ENCODE data around the gene CYP4F12. TPM values are rescaled to one million over a fixed set of nuclear protein-coding genes. Genes with fewer than 3 reads are reported as not detected.

CYP4F12 gene
- total and polyA plus RNA-seq, 4 donors: 14.6 to 64.0 (median 25.0) TPM

DNA sequence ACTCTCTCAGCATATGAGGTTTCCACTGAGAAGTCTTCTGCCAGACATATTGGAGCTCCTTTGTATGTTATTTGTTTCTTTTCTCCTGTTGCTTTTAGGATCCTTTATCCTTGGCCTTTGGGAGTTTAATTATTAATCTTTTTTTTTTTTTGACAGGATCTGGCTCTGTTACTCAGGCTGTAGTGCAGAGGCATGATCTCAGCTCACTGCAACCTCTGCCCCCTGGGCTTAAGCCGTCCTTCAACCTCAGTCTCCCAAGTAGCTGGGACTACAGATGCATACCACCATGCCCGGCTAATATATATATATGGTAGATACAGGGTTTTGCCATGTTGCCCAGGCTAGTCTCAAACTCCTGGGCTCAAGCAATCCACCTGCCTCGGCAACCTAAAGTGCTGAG lies 38.8 kb upstream of the CYP4F12 start (continued):
- no peak for TF ChIP-seq ATF3 (IDR thresholded peaks at IDR 0.05)
- TF ChIP-seq, protein P1, sequence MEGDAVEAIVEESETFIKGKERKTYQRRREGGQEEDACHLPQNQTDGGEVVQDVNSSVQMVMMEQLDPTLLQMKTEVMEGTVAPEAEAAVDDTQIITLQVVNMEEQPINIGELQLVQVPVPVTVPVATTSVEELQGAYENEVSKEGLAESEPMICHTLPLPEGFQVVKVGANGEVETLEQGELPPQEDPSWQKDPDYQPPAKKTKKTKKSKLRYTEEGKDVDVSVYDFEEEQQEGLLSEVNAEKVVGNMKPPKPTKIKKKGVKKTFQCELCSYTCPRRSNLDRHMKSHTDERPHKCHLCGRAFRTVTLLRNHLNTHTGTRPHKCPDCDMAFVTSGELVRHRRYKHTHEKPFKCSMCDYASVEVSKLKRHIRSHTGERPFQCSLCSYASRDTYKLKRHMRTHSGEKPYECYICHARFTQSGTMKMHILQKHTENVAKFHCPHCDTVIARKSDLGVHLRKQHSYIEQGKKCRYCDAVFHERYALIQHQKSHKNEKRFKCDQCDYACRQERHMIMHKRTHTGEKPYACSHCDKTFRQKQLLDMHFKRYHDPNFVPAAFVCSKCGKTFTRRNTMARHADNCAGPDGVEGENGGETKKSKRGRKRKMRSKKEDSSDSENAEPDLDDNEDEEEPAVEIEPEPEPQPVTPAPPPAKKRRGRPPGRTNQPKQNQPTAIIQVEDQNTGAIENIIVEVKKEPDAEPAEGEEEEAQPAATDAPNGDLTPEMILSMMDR (IDR thresholded peaks at IDR 0.05; ENCODE audit: low read depth, low read length, missing input control): no peak
- no peak for TF ChIP-seq FOXA2 (IDR thresholded peaks at IDR 0.05)
- TF ChIP-seq, protein P2, sequence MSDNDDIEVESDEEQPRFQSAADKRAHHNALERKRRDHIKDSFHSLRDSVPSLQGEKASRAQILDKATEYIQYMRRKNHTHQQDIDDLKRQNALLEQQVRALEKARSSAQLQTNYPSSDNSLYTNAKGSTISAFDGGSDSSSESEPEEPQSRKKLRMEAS (IDR thresholded peaks at IDR 0.05): peak; percentile 14

DNA sequence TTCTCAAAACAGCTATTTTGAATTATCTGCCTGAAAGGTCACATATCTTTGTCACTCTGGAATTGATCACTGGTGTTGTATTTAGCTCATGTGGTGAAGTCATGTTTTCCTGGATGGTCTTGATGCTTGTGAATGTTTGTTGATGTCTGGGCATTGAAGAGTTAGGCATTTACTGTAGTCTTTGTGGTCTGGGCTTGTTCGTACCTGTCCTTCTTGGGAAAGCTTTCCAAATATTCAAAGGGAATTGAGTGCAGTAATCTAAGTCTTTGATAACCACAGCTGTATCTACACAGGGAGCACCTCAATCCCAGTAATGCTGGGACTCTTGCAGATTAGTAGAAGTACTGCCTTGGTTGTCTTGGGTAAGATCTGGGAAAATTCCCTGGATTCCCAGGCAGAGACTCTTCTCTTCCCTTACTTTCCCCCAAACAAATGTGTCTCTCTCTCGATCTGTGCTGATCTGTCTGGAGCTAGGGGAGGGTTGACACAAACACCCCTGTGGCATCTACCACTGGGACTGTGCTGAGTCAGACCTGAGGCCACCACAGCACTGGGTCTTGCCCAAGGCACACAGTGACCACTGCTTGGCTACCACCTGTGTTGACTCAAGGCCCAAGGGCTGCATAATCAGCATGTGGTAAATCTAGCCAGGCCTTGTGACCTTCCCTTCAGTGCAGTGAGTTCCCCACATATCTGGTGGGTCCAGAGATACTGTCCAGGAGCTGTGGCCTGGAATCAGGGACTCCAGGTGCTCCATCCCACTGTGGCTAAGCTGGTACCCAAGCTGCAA lies 37.7 kb upstream of the CYP4F12 start:
- 34% methylated on average over 2 of the region's 2 CpGs for WGBS

More for the DNA sequence above, 37.7 kb upstream of the CYP4F12 start:
- TF ChIP-seq, protein P1 (IDR thresholded peaks at IDR 0.05; ENCODE audit: low read depth, low read length, missing input control): no peak
- TF ChIP-seq FOXA1 (IDR thresholded peaks at IDR 0.05): peak; percentile 75
- no peak for TF ChIP-seq ATF3 (IDR thresholded peaks at IDR 0.05)
- no peak for TF ChIP-seq EGR1 (IDR thresholded peaks at IDR 0.05; ENCODE audit: low read depth in 2 of 2)
- TF ChIP-seq JUND (IDR thresholded peaks at IDR 0.05): peak in 1 of 2 donors; percentile 48
- TF ChIP-seq NR2F2 (IDR thresholded peaks at IDR 0.05): no peak
- TF ChIP-seq GABPA (IDR thresholded peaks at IDR 0.05 in 1 of 2, conservative IDR thresholded peaks at IDR 0.05 in 1 of 2): no peak
- no peak for TF ChIP-seq HNF4G (IDR thresholded peaks at IDR 0.05)
- TF ChIP-seq ZBTB33 (IDR thresholded peaks at IDR 0.05): no peak
- TF ChIP-seq SP1 (IDR thresholded peaks at IDR 0.05): peak; percentile 54
- TF ChIP-seq RXRA (IDR thresholded peaks at IDR 0.05): peak; percentile 72 to 83
- TF ChIP-seq, protein P2 (IDR thresholded peaks at IDR 0.05): peak; percentile 58
- TF ChIP-seq YY1 (IDR thresholded peaks at IDR 0.05): peak; percentile 28
- TF ChIP-seq FOXA2 (IDR thresholded peaks at IDR 0.05): peak; percentile 95
- TF ChIP-seq, protein P3, sequence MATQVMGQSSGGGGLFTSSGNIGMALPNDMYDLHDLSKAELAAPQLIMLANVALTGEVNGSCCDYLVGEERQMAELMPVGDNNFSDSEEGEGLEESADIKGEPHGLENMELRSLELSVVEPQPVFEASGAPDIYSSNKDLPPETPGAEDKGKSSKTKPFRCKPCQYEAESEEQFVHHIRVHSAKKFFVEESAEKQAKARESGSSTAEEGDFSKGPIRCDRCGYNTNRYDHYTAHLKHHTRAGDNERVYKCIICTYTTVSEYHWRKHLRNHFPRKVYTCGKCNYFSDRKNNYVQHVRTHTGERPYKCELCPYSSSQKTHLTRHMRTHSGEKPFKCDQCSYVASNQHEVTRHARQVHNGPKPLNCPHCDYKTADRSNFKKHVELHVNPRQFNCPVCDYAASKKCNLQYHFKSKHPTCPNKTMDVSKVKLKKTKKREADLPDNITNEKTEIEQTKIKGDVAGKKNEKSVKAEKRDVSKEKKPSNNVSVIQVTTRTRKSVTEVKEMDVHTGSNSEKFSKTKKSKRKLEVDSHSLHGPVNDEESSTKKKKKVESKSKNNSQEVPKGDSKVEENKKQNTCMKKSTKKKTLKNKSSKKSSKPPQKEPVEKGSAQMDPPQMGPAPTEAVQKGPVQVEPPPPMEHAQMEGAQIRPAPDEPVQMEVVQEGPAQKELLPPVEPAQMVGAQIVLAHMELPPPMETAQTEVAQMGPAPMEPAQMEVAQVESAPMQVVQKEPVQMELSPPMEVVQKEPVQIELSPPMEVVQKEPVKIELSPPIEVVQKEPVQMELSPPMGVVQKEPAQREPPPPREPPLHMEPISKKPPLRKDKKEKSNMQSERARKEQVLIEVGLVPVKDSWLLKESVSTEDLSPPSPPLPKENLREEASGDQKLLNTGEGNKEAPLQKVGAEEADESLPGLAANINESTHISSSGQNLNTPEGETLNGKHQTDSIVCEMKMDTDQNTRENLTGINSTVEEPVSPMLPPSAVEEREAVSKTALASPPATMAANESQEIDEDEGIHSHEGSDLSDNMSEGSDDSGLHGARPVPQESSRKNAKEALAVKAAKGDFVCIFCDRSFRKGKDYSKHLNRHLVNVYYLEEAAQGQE (IDR thresholded peaks at IDR 0.05): no peak
- TF ChIP-seq TAF1 (conservative IDR thresholded peaks at IDR 0.05): no peak
- TF ChIP-seq RAD21 (IDR thresholded peaks at IDR 0.05): peak in 1 of 2 donors; percentile 43
- peak; percentile 57 to 76 for TF ChIP-seq HNF4A (conservative IDR thresholded peaks at IDR 0.05)
- Histone ChIP-seq H3K4me1 (ENCODE audit: control insufficient read depth in 4 of 4, insufficient read depth in 4 of 4, low read length in 3 of 4) (peaks cover 5 to 43% (median 23%) of the 10 kb centered on the region in 4 donors), H3K27ac (ENCODE audit: low read depth in 1 of 2, low read length in 2 of 2) (peak overlapping the region; percentile 36 to 47), H3K4me3 (ENCODE audit: low read depth in 1 of 3, low read length in 3 of 3) (no peak overlapping the region), H3K9me3 (ENCODE audit: control insufficient read depth in 4 of 4, low read length in 3 of 4) (no peaks in the 10 kb centered on the region), H3K9ac (ENCODE audit: low read depth in 1 of 2, low read length in 2 of 2) (no peak overlapping the region), H3K36me3 (ENCODE audit: control insufficient read depth in 4 of 4, insufficient read depth in 3 of 4, low read depth in 1 of 4, low read length in 3 of 4) (no peaks in the 10 kb centered on the region), H3K27me3 (ENCODE audit: control insufficient read depth in 4 of 4, insufficient read depth in 4 of 4, low read length in 3 of 4) (no peaks in the 10 kb centered on the region)
- no peak for DNase-seq (ENCODE audit: low spot score)
